Right atrium auricular region (tissue), 2 donors: ENCODE results near the gene FNDC1. TPM values are rescaled to one million over a fixed set of nuclear protein-coding genes. Genes with fewer than 3 reads are reported as not detected.

ENCODE experiments used
- DNase-seq: peaks from one replicate; pipeline ENCODE4 v3.0.0-alpha.2; 2019; ENCODE audit warnings: low spot score
- H3K27ac ChIP-seq, 2 donors: fragments of 200-600 bp; sonication (generic); 1 replicate in 1 of 2; 2 replicates in 1 of 2; pipeline ENCODE4 v1.5.1; 2016 to 2019
- H3K27me3 ChIP-seq, 2 donors: fragments of 200-600 bp; sonication (generic); one replicate each; pipeline versions ENCODE4 v1.5.1 to v1.6.0; 2017 to 2019
- H3K36me3 ChIP-seq: fragments of 200-600 bp; sonication (generic); one replicate; pipeline ENCODE4 v1.5.1; 2016
- H3K4me1 ChIP-seq, 2 donors: fragments of 200-600 bp; sonication (generic); one replicate each; pipeline versions ENCODE4 v1.5.1 to v1.6.0; 2017 to 2019
- H3K4me3 ChIP-seq, 2 donors: fragments of 200-600 bp; sonication (generic); 1 replicate in 1 of 2; 2 replicates in 1 of 2; pipeline ENCODE4 v1.5.1; 2017 to 2019; ENCODE audit warnings: mild to moderate bottlenecking in 1 of 2, moderate library complexity in 1 of 2
- H3K9me3 ChIP-seq, 2 donors: fragments of 200-600 bp; sonication (generic); one replicate each; pipeline ENCODE4 v1.5.1; 2019
- total RNA-seq, 2 donors: library from RNA; depleted of rRNA; stranded (reverse); fragments of >200 nt; gene quantifications; one replicate each; pipeline ENCODE4 v1.1.0, GENCODE V29; 2016
- TF ChIP-seq, protein P1 (sequence below), 2 donors: fragments of 200-600 bp; sonication (generic); IDR thresholded peaks; one replicate each; pipeline ENCODE4 v1.5.1; 2019; ENCODE audit warnings: antibody characterized with exemption in 2 of 2

Gene FNDC1
- total RNA-seq, 2 donors from 2014 or later: 0.16 to 1.8 TPM

DNA sequence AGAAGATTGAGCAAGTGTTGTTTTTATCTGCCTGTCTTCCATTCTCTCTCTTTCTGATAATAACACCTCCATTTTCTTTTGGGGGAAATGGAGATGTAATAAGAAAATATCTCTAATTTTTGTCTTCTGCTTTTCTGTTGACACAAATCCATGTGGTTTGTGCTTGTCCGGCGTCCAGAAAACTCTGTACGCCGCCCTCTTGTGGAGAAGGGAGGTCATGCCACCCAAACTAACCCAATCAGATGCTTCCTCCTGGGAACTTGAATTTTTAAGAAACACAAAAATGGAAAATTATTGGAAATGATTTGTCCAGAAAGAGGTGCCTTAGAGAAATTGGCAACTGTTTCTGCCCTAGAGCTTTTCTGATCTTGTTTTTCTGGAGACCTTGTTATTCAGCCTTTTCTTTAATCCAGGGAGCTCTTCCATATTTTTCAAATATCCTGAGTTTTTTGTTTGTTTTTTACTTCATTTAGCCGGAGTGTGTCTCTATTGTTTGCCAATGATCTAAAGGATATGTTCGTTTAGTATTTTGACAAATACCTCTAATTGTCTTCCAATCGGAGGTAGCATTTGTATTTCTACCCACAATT is 17.8 kb upstream of the FNDC1 start:
- Histone ChIP-seq H3K27ac (no peak overlapping the region), H3K27me3 (no peaks in the 10 kb centered on the region), H3K4me3 (no peak overlapping the region), H3K4me1 (no peaks in the 10 kb centered on the region), H3K9me3 (peaks cover 0 to 11% of the 10 kb centered on the region in 2 donors), H3K36me3 (no peaks in the 10 kb centered on the region)
- peak; percentile 69 for DNase-seq
- TF ChIP-seq, protein P1, sequence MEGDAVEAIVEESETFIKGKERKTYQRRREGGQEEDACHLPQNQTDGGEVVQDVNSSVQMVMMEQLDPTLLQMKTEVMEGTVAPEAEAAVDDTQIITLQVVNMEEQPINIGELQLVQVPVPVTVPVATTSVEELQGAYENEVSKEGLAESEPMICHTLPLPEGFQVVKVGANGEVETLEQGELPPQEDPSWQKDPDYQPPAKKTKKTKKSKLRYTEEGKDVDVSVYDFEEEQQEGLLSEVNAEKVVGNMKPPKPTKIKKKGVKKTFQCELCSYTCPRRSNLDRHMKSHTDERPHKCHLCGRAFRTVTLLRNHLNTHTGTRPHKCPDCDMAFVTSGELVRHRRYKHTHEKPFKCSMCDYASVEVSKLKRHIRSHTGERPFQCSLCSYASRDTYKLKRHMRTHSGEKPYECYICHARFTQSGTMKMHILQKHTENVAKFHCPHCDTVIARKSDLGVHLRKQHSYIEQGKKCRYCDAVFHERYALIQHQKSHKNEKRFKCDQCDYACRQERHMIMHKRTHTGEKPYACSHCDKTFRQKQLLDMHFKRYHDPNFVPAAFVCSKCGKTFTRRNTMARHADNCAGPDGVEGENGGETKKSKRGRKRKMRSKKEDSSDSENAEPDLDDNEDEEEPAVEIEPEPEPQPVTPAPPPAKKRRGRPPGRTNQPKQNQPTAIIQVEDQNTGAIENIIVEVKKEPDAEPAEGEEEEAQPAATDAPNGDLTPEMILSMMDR (IDR thresholded peaks at IDR 0.05): peak; percentile 70 to 83

DNA sequence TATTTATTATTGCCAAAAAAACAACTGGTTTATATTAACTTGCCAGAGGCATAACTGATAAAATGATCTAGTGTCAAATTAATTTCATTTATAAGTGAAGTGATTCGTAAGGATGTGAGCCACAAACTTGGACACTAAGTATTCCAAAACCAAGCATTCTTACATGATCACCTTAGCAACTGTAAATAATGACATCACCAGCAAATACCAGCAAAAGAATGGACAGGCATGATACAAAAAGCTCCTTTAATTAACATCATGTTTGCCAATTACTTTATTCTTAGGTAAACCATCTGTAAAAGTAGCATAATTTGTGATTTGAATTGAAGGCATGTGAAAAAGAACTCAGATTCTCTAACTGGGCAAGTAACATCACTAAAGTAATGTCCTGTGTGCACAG is 17.2 kb upstream of the FNDC1 start:
- TF ChIP-seq, protein P1 (IDR thresholded peaks at IDR 0.05): no peak
- Histone ChIP-seq H3K27me3 (no peaks in the 10 kb centered on the region), H3K9me3 (peaks cover 0 to 16% of the 10 kb centered on the region in 2 donors), H3K4me1 (no peaks in the 10 kb centered on the region), H3K36me3 (no peaks in the 10 kb centered on the region), H3K4me3 (no peak overlapping the region), H3K27ac (no peak overlapping the region)
- no peak for DNase-seq

DNA sequence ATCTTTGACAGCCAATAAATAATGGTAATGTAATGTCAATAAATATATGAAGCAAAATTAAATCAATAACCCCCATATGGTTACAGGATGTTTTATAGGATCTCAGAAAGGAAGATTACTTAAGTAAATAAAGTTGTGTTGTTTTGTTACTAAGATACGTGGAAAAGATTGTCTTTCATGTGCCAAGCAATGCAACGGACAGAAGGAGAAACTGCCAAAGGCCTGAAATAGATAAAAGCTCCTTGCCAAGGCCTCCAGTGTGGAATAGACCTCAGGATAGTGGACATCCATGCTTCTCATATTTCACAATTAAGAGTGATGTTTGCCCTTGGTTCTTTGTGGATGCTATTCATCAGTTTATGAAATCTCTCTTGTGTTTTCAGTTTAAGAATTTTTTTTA is 16.4 kb upstream of the FNDC1 start:
- peaks cover 0 to 16% of the 10 kb centered on the region in 2 donors for H3K9me3 ChIP-seq

DNA sequence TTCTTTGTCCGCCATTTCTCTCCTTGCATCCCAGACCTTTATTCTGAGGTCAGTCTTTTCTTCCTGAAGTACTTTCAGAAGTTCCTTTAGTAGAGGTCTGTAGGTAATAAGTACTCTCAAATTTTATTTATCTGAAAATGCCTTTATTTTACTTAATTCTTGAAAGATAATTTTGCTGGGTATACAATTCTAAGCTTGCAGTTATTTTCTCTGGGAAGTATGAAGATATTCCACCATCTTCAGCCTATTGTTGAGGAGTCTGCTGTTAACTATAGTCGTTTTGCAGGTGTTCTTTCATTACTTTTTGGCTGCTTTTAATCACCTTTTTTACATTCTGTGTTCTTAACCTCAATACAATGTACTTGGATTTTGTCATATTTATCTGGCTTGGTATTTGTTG is 13.5 kb upstream of the FNDC1 start:
- Histone ChIP-seq H3K36me3 (no peaks in the 10 kb centered on the region), H3K27me3 (no peaks in the 10 kb centered on the region), H3K27ac (no peak overlapping the region), H3K4me3 (no peak overlapping the region), H3K9me3 (peaks cover 0 to 16% of the 10 kb centered on the region in 2 donors), H3K4me1 (no peaks in the 10 kb centered on the region)
- TF ChIP-seq, protein P1 (IDR thresholded peaks at IDR 0.05): no peak
- no peak for DNase-seq

More for the DNA sequence above, 16.4 kb upstream of the FNDC1 start:
- TF ChIP-seq, protein P1 (IDR thresholded peaks at IDR 0.05): no peak
- Histone ChIP-seq H3K4me1 (no peaks in the 10 kb centered on the region), H3K36me3 (no peaks in the 10 kb centered on the region), H3K27ac (no peak overlapping the region), H3K27me3 (no peaks in the 10 kb centered on the region), H3K4me3 (no peak overlapping the region)
- no peak for DNase-seq

DNA sequence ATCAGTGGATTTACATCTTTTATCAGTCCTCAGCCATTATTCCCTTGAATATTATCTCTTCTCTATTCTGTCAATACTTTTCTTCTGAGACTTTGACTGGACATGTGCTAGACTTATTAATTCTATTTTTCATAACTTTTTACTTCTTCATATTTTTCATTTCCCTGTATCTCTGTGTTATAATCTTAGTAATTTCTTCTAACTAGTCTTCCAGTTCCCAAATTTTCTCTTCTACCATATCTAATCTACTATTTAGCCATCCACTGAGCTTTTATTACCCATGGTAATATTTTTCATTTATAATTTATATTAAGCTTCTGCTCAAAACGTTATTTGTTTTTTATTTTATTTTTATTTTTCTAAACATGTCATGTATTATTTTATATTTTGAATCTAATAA is 13.1 kb upstream of the FNDC1 start:
- TF ChIP-seq, protein P1 (IDR thresholded peaks at IDR 0.05): no peak
- no peak for DNase-seq
- no peak overlapping the region for H3K27ac ChIP-seq
- peaks cover 0 to 16% of the 10 kb centered on the region in 2 donors for H3K9me3 ChIP-seq
- H3K4me3 ChIP-seq: no peak overlapping the region
- no peaks in the 10 kb centered on the region for H3K27me3 ChIP-seq
- H3K4me1 ChIP-seq: no peaks in the 10 kb centered on the region
- H3K36me3 ChIP-seq: no peaks in the 10 kb centered on the region

DNA sequence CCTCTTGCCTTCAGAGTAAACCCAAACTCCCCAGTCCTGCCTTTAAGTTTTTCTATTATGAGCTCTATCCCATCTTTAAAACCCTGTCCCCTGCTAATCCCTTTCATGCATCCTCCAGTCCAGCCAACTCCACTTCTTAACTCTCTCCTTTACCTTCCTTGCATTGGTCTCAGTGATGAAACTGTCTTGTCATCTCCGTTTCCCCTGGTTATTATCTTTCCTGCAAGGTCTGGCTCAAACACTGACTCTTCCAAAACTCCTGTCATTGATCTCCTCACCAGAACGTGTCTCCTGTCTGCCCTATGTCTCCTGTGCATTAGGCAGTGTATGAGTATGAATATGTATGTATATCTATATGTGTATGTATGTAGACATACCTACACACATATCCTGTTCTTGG is 11.8 kb upstream of the FNDC1 start:
- Histone ChIP-seq H3K9me3 (peaks cover 0 to 21% of the 10 kb centered on the region in 2 donors), H3K4me1 (no peaks in the 10 kb centered on the region), H3K4me3 (no peak overlapping the region), H3K36me3 (no peaks in the 10 kb centered on the region), H3K27me3 (no peaks in the 10 kb centered on the region), H3K27ac (no peak overlapping the region)
- TF ChIP-seq, protein P1 (IDR thresholded peaks at IDR 0.05): no peak
- no peak for DNase-seq
